ENCODE data around the gene CDKN1C.

The CDKN1C gene

DNA sequence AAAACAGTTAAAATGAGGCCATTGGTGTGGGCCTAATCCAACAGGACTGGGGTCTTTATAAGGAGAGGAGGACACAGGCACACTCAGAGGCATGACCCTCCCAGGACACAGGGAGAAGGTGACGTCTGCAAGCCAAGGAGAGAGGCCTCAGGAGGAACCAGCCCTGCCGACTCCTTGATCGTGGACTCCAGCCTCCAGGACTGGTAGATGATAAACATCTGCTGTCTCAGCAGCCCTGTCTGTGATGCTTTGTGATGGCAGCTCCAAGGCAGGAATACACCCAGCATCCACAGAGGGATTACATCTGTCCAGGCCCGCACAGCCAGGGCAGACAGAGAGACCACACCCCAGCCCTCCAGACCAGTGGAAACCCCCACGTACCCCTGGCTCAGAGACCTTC is 18.4 kb downstream of the CDKN1C start:
- no peak for DNase-seq

DNA sequence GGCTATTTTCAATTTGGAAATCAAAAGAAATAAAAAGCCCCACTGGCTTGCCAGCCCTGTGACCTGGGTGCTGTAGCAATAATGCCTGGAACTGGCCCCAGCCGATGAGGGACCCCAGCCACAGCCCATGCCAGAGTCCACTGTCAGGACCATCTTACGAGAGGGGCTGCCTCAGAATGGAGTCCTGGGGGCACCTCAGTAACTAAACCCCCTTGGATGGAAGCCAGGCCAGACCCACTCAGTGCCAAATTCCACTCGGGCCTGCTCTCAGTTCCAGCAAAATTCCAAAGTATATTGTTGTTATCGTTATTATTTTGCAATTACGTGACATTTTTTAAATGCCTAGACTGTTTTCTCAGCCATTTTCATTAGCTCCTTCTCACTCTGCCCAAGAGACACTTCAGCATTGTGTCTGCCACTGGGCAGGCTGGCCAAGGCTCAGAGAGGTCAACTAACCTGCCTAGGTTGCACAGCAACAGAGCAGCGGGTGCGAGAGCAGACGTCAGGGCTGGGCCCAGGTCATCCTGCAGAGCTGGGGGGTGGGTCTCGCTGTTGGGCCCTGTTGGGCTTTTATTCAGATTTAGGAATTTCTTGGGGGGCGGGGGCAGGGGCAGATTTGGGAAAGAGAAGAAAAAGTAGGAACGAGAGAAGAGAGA is 19.5 kb downstream of the CDKN1C start:
- no peak for DNase-seq

DNA sequence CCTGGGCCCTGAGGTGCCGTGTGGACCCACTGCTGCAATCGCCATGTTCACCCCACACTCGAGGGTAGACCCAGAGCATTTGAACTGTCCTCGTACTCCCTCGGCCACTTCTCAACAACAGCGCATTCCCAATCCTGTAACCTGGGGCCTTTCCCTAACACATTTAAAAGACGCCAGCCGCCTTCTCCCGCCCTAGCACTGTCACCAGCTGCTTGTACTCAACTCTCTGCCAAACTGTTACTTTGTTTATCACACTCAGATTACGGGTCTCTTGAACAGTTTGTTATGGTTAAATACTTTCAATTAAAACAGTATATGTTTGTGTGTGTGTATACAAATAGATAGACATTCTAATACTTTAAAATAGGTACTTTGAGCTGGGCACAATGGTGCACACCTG is 20.7 kb downstream of the CDKN1C start:
- no peak for DNase-seq

DNA sequence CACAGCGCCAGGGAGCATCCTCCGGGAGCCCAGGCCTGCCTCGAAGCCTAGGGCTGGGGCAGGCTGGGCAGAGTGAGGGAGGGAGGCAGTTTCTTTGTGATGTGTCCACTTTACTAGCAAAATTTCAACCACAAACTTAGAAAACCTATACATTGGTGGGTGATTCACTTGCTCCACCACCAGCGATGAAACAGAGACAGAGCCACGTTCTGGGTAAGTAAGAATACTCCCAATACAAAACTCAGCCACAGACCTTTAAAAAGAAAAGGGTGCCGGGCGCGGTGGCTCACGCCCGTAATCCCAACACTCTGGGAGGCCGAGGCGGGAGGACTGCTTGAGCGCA is 22.3 kb downstream of the CDKN1C start:
- DNase-seq: no peak

DNA sequence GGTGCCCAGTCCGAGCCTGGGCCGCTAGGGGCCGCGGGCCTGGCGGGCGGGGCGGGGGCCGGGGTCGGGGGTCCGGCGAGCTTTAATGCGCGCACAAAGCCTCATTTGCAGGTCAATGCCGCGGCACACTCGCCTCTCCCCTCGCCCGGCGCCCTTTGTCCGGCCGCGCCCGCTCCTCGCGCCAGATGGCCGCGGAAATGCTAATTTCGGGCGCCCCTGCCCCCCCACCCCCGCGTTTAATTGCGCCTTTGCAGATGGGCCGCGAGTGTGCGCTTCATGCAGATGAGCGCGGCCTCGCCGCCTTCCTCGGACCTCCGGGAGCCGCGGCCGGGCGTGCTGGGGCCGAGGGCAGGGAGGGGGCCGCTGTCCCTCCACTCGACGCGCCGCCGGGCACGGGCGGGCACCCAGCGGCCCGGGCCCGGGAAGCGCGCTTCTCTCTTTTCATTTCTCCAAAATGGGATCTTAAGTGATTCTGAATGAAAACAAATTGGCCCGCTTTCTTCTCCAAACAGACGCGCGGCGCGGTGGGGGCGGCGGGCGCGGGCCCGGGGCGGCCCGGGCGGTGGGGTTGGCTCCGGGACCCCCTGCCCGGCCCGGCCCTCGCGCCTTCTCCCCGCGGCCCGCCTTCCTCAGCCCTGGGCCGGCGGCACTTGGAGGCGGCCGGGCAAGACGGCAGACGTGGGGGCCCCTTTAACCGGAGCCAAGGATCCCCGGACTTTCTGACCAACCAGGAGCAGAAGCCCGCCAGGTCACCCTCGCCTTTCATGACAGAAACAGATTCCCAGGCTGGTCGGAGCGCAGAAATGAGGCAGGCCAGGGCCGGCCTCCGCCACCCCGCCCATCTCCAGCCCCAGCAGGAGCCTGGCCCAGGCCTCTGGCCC is 22.9 kb downstream of the CDKN1C start:
- DNase-seq: no peak

DNA sequence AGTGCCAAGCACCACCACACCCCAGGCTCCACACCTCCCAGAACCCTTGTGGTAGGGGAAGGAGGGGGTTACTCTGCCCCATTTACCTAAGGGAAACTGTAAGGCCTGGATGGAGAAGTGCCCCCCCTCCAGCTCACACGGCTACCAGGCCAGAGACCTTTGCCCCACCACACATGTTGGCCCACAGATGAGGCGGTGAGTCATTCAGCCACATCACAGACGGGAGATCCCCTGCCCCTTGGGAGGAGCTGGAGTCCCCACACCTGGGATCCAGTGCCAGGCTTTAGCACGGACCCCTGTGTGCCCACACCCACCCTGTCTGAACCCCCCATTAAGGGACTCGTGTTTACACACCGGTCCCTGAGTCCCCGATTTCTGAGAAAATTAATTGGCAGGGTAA is 24.9 kb downstream of the CDKN1C start:
- no peak for DNase-seq

DNA sequence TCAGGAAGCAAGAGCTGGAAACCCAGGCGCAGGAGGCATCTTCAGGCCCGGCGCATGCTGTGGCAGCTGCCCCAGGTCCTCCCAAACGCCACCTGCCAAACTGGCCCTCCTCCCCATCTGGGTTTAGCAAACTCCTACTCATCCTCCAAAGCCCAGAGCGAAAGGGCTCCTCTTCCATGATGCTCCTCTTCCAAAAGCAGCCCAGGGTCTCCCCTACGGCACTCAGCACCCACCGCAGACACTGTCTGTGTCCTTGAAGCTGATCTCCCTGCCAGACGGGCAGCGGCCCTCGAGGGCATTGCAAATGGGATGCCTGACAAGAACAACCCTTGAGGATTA is 25.9 kb downstream of the CDKN1C start:
- DNase-seq: no peak

DNA sequence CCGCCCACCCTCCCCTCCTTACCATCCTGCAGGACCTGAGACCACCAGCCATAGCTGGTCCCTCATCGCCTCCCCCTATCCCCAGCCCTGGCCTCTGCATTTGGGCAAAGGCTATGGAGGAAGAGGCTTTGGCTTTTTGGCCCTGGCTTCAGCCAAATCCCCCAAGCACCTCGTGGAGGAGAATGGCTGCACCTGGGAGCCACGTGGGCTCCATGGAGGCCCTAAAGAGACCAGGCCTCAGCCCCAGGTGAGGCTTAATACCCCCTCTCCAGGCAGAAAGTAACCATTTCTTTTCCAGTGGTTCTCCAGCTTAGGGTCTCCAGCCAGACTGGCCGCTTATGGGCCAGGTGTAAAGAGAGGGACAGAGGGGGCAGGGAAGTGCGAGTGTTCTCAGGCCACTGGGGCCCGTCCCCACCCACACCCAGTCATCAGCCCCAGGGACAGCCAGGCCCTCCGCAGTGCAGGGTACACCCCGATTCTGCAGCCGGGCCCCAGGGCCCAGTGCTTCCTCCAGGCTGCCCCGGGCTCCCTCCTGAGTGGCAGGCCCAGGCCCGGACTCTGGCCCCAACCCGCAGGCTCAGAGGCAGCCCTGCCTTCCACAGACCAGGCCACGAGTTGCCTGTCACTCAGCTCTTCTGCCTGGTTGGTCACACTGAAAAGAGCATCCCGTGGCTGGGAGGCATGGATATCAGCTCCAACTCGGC is 26.4 kb downstream of the CDKN1C start:
- DNase-seq: no peak

DNA sequence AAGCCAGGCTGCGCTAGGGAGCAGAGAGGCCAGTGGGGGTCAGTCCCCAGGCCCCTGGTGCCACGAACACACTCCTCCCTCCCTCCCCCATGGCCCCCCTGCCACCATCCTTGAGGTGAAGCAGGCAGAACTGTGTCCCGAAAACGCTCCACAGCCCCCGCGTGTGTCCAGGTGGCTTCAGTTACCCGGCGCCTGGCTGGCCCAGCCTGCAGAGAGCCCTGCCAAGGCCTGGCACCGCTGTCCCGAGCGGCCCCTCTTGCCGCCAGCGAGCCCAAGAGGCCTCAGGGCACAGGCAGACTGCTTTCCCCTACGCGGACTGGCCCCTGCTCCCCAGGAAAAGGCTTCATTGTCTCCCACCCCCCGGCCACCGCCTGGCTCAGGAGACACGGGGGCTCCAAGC is 27.7 kb downstream of the CDKN1C start:
- no peak for DNase-seq

DNA sequence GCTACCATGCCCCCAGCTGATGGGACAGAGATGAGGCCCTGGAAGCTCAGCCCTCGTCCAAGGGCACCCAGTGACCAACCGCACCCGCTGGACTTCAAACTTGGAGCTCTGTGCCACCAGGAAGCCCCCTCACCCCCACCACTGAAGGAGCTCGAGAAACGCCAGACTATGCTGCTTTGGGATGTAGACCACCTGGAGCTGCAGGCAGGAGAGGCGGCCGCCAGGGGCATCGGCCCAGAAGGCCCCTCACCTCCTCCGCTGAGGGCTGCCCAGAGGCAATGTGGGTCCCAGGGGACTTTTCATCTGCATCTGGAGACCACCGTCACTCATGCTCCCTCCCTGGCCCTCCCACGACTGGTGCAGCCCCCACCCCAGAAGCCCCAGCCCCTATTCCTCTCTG is 28.3 kb downstream of the CDKN1C start:
- DNase-seq: no peak

DNA sequence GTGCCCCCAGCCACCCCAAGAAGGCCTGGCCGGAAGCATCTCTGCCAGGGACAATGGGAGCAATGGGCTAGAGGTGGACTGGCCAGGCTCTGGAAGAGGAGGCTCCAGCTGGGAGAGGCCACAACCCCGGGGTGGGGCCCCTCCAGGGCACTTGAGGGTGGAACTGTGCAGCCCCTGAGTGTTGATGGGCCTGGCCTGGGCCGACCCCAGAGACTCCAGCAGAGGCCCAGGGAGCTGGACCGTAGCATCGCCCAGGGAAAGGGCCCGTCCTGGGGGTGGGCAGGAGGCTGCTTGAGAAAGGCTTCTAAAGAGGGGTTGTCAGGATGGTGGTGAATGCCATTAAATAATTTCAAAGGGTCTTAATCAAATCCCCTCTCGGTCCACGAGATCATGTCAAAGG is 30.4 kb downstream of the CDKN1C start:
- no peak for DNase-seq

DNA sequence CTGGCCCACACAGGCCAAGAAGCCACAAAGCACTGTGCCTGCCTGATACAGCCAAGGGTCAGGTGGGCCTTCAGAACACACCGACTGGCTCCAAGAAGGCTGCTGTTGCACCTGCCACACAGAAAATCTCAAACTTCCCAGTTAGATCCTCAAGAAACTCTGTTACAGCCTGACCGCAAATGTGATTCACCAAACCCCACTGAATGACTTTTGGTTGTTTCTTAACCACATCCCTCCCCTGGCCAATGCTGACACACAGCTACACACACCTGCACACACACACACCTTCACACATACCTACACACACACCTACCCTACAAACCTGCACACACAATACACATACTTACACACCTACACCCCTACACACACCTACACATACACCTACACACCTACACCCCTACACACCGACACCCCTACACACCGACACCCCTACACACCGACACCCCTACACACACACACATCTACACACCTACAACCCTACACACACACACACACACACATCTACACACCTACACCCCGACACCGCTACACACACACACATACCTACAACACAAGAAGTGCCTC is 31.5 kb downstream of the CDKN1C start:
- no peak for DNase-seq

DNA sequence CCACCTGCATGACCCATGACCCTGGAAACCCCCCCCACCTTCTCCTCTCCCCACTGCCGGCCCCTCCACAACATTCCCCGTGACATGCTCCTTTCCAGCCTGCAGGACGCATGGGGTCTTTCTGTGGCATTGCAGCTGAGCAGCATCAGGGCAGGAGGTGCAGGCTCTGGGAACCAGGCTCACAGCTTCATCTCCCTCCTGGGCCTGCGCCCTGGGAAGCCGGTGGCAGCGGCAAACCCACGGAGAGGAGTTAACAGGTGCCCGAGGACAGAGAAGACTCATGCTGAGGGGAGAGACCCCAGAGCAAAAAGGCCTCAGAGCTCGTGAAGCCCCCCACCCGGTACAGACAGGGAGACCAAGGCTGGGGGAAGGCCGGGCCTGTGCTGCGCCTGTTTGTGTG is 32.2 kb downstream of the CDKN1C start:
- no peak for DNase-seq

DNA sequence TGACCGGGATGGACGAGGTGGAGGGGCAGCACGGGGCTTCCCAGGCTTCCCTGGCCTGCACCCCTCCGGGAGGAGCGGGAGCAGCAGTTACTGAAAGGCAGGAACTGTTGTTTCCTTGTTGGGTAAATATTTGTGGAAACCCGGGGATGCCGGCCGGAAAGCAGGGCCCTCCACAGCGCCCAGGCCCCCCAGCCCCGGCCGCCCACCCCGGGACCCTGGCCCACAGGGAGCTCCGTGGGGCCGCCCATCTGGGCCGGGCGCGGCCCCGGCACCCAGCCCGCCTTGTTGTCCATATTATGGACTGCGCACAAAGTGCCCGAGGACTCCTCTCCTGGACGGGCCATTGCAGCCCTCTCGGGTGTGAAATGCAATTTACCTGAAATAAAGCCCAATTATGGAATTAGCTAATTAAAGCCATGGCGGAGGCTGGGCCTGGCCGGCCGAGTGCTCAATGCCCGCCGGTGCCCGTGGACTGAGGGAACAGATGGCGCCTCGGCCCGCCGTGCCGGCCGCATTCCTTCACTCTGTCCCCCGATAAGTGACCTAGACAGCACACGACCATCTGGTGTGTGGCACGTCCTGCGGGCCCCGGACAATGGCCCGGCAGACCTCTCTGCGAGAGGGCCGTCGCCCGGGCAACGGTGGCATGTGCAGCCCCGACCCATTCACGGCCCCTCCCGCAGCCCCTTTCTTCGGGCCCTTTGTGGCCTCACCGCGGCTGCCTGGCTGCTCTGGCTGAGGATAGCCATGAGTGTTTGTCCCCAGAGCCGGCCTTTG is 35.4 kb downstream of the CDKN1C start:
- no peak for DNase-seq

DNA sequence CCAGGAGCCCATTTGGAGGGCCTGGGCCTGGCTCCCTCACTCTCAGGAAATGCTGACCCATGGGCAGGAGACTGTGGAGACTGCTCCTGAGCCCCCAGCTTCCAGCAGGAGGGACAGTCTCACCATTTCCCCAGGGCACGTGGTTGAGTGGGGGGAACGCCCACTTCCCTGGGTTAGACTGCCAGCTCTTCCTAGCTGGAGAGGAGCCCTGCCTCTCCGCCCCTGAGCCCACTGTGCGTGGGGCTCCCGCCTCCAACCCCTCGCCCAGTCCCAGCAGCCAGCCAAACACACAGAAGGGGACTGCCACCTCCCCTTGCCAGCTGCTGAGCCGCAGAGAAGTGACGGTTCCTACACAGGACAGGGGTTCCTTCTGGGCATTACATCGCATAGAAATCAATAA is 37.1 kb downstream of the CDKN1C start:
- DNase-seq: no peak

DNA sequence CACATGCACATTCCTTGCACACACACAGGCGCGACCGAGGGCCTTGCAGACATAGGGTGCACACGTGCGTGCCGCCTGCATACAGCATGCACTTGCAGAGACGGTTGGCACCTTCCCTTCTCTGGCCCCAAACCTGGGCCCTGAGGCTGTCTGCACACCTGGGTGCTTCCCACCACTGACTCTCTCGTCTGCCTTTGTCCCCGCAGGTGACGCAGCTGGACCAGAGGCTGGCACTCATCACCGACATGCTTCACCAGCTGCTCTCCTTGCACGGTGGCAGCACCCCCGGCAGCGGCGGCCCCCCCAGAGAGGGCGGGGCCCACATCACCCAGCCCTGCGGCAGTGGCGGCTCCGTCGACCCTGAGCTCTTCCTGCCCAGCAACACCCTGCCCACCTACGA is 38.0 kb downstream of the CDKN1C start:
- DNase-seq: no peak

DNA sequence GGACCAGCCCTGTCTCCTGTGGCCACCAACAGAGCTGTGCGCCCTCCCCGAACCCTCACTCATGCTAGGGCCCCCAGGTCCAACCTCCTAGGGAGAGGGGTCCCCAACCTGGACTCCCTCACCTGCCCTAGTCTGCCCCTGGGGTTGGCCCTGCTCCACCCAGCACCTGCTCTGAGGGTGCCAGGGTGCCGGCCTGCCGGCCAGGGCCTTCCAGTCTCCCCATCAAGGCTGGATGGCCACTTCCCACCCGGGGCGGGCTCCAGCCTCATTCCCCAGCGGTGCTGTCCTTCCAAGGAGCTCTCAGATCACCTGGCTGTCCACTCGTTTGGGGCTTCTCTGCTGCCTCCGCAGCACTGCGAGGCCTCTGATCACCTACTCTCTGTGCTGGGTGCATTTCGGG is 39.1 kb downstream of the CDKN1C start:
- DNase-seq: no peak

DNA sequence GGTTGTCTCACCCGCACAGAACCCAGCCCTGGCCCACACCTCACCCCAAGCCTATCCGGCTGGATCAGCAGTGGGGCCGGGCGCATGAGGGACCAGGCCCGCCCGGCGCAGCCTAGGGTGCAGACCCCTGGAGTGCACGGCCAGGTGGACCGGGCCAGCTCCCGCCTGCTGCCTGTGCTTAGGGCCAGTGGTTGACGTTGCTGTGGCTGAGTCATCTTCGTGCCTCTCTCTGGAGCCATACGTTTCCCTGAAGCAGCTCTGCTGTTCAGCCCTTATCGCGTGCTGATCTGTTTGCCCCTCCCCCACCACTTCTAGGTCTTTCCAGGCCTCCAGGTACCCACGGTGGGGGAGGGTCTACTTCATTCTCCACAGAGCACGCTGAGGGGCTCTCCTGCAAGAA is 39.5 kb downstream of the CDKN1C start:
- no peak for DNase-seq

DNA sequence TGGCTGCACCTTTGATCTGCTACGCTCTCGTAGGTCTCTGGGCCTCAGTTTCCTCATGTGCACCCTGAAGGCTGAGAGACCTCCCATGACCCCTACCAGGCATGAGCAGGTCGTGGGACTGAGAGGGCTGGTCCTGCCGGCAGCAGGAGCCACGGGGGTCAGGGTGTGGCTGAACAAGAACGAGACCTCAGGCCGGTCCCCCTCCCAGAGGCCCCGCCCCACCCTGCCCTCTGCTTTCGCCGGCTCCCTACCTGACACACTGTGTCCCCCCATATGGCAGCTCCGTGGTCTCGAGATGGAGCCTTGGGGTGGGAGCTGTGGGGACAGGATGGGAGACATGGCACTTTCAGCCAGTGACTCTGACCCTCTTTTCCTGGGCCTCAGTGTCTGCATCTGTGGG is 40.6 kb downstream of the CDKN1C start:
- DNase-seq: no peak

DNA sequence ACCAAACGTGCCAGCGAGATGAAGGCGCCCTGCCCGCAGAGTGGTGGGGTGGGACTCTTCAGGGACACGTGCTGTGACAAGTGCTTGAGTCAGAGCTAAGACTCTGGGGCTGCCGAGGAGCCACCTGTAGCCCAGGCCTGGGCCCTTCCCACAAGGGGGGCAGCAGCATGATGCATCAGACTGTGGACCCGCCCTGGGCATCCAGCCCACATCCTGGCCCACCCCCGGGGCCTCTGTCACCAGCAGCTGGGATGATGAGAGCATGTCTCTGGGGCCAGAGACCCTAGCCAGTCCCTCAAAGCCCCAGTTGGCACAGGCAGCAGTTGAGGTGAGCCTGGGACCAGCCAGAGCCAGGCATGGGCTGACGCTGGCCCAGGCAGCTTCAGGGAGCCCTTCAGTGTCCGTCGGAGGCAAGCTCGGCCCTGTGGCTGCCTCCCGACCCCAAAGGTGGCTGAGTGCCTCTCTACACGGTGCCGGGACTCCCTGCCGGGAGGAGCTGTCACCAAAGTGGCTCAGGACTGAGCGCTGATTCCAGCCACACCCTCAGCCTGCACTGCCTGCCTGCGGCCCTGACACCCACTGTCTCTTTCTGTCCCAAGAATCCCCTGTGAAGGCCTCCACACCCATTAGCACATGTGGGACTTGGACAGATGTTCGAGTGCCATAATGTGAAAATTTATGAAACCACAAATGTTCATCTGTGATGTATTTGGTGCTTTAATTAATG is 41.3 kb downstream of the CDKN1C start:
- no peak for DNase-seq

DNA sequence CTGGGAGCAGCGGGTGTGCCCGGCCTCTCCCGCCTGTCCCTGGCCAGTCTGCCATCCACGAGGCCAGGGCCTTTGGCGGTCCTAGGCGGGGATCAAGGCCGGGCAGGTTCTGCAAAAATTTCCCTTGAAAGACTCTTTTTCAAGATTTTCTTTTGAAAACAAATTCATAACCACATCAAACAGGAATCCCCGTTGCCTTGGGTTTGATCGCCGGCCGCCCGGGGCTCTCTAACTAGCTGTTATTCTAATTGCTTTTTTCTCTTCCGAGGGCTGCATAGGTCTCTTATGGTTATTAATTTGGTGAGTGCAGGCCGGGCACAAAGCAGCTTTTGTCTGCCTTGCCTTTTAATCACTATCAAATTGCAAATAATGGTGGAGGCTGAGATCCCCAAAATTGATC is 42.0 kb downstream of the CDKN1C start:
- no peak for DNase-seq

DNA sequence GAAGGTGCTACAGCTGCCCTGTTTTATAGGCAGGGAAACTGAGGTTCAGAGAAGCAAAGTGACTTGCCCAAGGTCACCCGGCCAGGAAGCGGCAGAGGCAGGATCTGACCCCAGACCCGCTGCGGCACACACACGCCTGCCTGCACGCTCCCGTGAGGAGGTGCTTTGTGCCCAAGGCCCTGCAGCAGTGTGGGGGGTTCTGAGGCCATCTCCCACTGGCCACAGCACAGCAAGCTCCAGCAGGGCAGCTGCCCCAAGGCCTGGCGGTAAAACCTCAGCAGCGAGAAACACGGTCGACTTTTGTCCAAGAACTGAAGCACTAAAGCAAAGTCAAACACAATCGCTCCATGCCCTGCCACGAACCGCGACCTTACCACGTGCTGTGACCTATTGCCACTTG is 42.7 kb downstream of the CDKN1C start:
- no peak for DNase-seq
